OCI-LY7 (cell line): ENCODE results near the gene PITHD1. TPM values are rescaled to one million over a fixed set of nuclear protein-coding genes. Genes with fewer than 3 reads are reported as not detected.
A peak's percentile ranks its signal among the peaks of the same experiment; 100 is the strongest.

ENCODE experiments used
- BruUV-seq: library from RNA; stranded (reverse); fragments of 400-500 nt; replicated peaks from 2 replicates; lab custom pipeline; 2021; lab: Mats Ljungman, UMichigan
- CTCF ChIA-PET: fragments of 300-600 bp; sonication (Branson Sonifier 250); formaldehyde crosslinking; loops from one replicate; lab custom pipeline; 2022; ENCODE audit warnings: antibody characterized with exemption; ENCODE audit not compliant: unreplicated experiment; lab: Charles Lee
- POLR2A ChIA-PET: fragments of 300-600 bp; sonication (Branson Sonifier 250); formaldehyde crosslinking; loops from one replicate; lab custom pipeline; 2022; ENCODE audit warnings: antibody characterized with exemption; lab: Charles Lee
- DNase-seq: peaks from one replicate; pipeline ENCODE4 v3.0.0-alpha.2; 2015; ENCODE audit warnings: low spot score
- H2AFZ ChIP-seq: fragments of 200-600 bp; sonication (generic), shearing (Covaris generic); 2 replicates; pipeline ENCODE4 v1.6.1; 2014; ENCODE audit warnings: mild to moderate bottlenecking, antibody characterized with exemption, low read length, moderate library complexity
- H3K27ac ChIP-seq: fragments of 200-600 bp; sonication (generic); 2 replicates; pipeline ENCODE4 v1.5.1; 2014; ENCODE audit warnings: mixed run types, low read depth, mild to moderate bottlenecking, moderate library complexity, low read length, inconsistent platforms; ENCODE audit not compliant: poor library complexity, severe bottlenecking
- H3K36me3 ChIP-seq: fragments of 200-600 bp; sonication (generic); 2 replicates; pipeline ENCODE4 v1.6.1; 2014; ENCODE audit warnings: mild to moderate bottlenecking, antibody characterized with exemption, low read length, moderate library complexity, mixed read lengths; ENCODE audit not compliant: insufficient read depth
- H3K4me1 ChIP-seq: fragments of 200-600 bp; sonication (generic); 2 replicates; pipeline ENCODE4 v1.5.1; 2014; ENCODE audit warnings: mild to moderate bottlenecking, low read length; ENCODE audit not compliant: insufficient read depth, poor library complexity, severe bottlenecking
- H3K4me2 ChIP-seq: fragments of 200-600 bp; sonication (generic); 2 replicates; pipeline ENCODE4 v1.6.1; 2014; ENCODE audit warnings: mild to moderate bottlenecking, low read length
- H3K4me3 ChIP-seq: fragments of 200-600 bp; sonication (generic); 2 replicates; pipeline ENCODE4 v1.5.1; 2014; ENCODE audit warnings: mild to moderate bottlenecking, low read depth, low read length; ENCODE audit not compliant: poor library complexity, severe bottlenecking
- H3K79me2 ChIP-seq: fragments of 200-600 bp; sonication (generic); 2 replicates; pipeline ENCODE4 v1.6.1; 2016; ENCODE audit warnings: low read depth, mild to moderate bottlenecking, low read length, moderate library complexity, mixed read lengths; ENCODE audit not compliant: insufficient read depth
- H3K9me2 ChIP-seq: fragments of 200-600 bp; sonication (generic); 2 replicates; pipeline ENCODE4 v1.6.1; 2016; ENCODE audit warnings: mild to moderate bottlenecking, low read length, mixed read lengths; ENCODE audit not compliant: insufficient read depth
- H3K9me3 ChIP-seq: fragments of 200-600 bp; sonication (generic); 2 replicates; pipeline ENCODE4 v1.6.1; 2014; ENCODE audit warnings: mild to moderate bottlenecking, mixed run types, low read length, mixed read lengths
- H4K20me1 ChIP-seq: fragments of 200-600 bp; sonication (generic); 2 replicates; pipeline ENCODE4 v1.6.1; 2014; ENCODE audit warnings: mild to moderate bottlenecking, antibody characterized with exemption, low read length, moderate library complexity, mixed read lengths; ENCODE audit not compliant: insufficient read depth
- CTCF ChIP-seq: fragments of 200-600 bp; sonication (generic); conservative IDR thresholded peaks from 2 replicates; pipeline ENCODE4 v1.5.1; 2014; ENCODE audit warnings: mild to moderate bottlenecking, antibody characterized with exemption, low read length, moderate library complexity, mixed read lengths
- EZH2phosphoT487 ChIP-seq: fragments of 200-600 bp; sonication (generic); IDR thresholded peaks from 2 replicates; pipeline ENCODE4 v1.6.1; 2018; ENCODE audit warnings: low read depth, borderline replicate concordance, mild to moderate bottlenecking, mixed run types, antibody characterized with exemption, low read length, moderate library complexity, mixed read lengths
- intact Hi-C: fragments of 100-400 bp; cut with micrococcal nuclease; formaldehyde crosslinking; loops from one replicate; pipeline ENCODE4 v1.10.0; 2022; ENCODE audit not compliant: unreplicated experiment
- total RNA-seq, 2 experiments: library from RNA; depleted of rRNA in 1 of 2; stranded (reverse); fragments of >200 nt in 1 of 2; shearing (Covaris generic) in 1 of 2; gene quantifications; 2 replicates each; pipeline ENCODE4 v1.2.3, GENCODE V29; 2014 to 2022

Gene PITHD1
- total RNA-seq, 2 experiments from 2014 or later: 63.6 to 89.9 TPM

- no peaks in the 10 kb centered on the region for H3K9me2 ChIP-seq
- intact Hi-C loops: no loop called here
- H3K36me3 ChIP-seq: no peaks in the 10 kb centered on the region
- CTCF ChIA-PET: no interaction called here
- no peaks in the 10 kb centered on the region for H3K9me3 ChIP-seq
- no peak overlapping the region for H2AFZ ChIP-seq
- no peak overlapping the region for H3K4me3 ChIP-seq
- H3K27ac ChIP-seq: no peak overlapping the region
- no peak for TF ChIP-seq CTCF
- TF ChIP-seq EZH2phosphoT487: no peak
- H3K4me2 ChIP-seq: no peak overlapping the region
- no peaks in the 10 kb centered on the region for H4K20me1 ChIP-seq
- H3K79me2 ChIP-seq: no peaks in the 10 kb centered on the region
- POLR2A ChIA-PET: interaction anchor here (0.7 kb wide), 1 partner anchor 851 kb away, joined by 3 read pairs; no protein-coding TSS in a partner anchor
- no TSS peak for BruUV-seq
- no peak for DNase-seq
- no peaks in the 10 kb centered on the region for H3K4me1 ChIP-seq
Observed at GRCh38 chr1:23736437-23737134, 41.6 kb upstream of the PITHD1 start.

GRCh38 chr1:23741609-23742008 is 36.6 kb upstream of the PITHD1 start:
- intact Hi-C loops: loop anchor here (2.0 to 10.0 kb wide), 2 partner anchors 13 to 247 kb away; no protein-coding TSS in a partner anchor
- peaks cover 7% of the 10 kb centered on the region; the same call in 1 of the 2 replicates for H4K20me1 ChIP-seq
- ChIA-PET POLR2A (no interaction called here), CTCF (no interaction called here)
- TF ChIP-seq CTCF (no peak), EZH2phosphoT487 (no peak)
- no peak for DNase-seq
- 0 out of 2 replicates have a peak overlapping the region, but pooled peaks have one; percentile 1 for H3K4me2 ChIP-seq
- H2AFZ ChIP-seq: no peak overlapping the region
- peaks cover 28% of the 10 kb centered on the region for H3K79me2 ChIP-seq
- no peak overlapping the region for H3K27ac ChIP-seq
- no peaks in the 10 kb centered on the region for H3K9me2 ChIP-seq
- H3K4me3 ChIP-seq: no peak overlapping the region
- BruUV-seq: no TSS peak
- H3K4me1 ChIP-seq: peaks cover 22% of the 10 kb centered on the region
- no peaks in the 10 kb centered on the region for H3K9me3 ChIP-seq
- peaks cover 10% of the 10 kb centered on the region; the same call in 1 of the 2 replicates for H3K36me3 ChIP-seq
